NCI-H526 treated with DMSO at 0.1 percent for 48 hours (cell line): ENCODE results near the gene ZNF783.
"Not testable (repeated sequence)": the region's sequence is repeated elsewhere in the genome, so short reads cannot be mapped to it uniquely, and the experiment has no call there.

Source experiments
- DNase-seq: peaks from one replicate; lab custom pipeline; 2025; lab: John Stamatoyannopoulos, UW

Gene ZNF783

DNA sequence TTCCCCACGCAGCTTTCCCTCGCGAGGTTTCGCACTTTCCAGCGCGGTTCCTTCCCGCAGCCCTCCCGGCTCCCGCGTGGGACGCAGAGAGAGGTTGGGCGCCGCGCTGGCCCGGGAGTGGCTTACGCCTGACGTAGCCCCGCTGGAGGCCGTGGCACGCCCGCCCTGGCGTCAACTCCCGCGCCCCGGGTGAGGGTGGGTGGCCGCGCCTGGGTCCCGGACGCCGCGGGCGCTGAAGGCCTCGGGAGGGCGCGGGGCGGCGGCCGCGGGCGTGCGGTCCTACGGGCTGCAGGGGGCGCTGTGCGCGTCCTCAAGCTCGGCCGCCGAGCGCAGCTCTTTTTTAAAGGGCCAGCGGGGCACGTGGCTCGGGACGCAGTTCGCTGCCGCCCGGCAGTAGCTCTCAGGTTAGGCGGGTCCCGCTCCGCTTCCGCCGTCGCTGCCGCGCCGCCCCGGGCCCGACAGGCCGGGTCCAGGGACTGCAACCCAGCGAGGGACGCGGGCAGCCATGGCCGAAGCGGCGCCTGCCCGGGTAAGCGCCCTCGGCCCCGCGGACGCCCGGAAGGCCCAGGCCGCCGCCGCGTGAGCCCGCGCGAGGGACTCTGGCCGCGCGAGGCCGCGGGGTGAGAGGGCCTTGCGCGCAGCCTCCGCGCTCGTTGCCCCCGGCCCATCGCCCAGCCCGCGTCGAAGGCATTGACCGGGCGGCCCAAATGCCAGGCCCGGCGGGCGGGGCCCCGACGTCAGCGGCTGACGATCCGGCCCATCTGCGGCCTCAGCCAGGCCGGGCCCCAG lies at the start of gene ZNF783:
Gene ZNF783 (plus strand): TSS at position 368 of the 789 bp plus-strand sequence. CDS start 138 bp downstream, at position 506.
- peak; percentile 77 for DNase-seq

DNA sequence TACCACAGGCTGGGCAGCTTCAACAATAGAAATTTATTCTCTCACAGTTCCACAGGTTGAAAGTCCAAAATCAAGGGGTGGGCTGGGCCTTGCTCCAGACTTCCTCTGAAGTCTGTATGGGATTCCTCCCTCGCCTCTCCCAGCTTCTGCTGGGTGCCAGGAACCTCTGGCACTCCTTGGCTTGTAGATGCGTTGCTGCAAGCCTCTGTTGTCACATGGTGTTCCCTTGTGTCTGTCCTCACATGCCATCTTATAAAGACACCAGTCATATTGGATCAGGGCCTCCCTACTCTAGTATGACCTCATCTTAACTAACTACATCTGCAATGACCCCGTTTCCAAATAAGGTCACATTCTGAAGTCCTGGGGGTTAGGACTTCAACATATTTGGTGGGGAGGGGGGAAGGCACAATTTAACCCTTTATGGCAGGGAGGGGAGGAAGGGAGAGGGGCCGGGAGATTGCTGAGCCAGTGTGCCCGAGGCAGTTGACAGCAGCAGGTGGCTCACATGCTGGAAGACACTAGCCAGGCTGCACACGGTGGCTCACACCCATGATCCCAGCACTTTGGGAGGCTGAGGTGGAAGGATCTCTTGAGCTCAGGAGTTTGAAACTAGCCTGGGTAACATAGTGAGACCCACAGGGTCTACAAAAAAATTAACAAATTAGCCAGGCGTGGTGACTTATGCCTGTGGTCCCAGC lies 47.8 kb upstream of the ZNF783 start:
- no peak for DNase-seq

DNA sequence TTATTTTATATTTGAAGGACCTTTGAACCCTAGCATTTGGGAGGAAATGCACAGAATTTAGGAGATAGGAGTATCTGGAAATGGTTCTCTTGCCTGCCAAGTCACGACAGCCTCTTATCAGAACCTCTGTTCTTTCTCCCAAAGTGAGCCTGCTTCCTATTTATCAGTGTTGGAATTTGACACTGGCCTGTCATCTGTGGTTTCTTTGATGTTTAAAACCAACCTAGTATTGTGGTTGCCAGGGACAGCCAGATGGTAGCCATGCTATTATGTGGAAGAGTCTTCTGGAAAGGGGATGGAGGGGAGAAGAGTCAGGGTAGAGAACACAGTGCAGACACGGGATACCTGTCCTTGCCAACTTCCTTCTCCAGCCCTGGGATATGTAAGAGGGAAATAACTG lies 45.6 kb upstream of the ZNF783 start:
- no peak for DNase-seq

DNA sequence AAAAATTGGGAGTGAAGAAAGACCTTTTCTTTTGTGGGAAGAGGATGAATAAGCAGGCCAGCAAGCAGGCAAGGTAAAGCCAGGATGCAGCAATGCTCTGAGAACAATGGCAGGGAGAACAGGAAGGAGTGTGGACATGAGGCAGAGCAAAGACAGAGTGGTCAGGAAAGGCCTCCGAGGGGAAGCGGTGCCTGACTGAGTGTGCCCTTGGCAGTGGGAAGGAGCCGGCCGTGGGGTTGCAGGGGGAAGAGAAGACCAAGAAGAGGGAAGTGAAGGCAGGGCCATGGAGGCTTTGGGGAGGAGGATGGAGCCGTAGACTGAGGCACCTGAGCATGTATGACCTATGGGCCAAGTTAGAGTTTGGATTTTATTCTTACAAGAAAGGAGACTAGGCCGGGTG lies 44.4 kb upstream of the ZNF783 start:
- no peak for DNase-seq

DNA sequence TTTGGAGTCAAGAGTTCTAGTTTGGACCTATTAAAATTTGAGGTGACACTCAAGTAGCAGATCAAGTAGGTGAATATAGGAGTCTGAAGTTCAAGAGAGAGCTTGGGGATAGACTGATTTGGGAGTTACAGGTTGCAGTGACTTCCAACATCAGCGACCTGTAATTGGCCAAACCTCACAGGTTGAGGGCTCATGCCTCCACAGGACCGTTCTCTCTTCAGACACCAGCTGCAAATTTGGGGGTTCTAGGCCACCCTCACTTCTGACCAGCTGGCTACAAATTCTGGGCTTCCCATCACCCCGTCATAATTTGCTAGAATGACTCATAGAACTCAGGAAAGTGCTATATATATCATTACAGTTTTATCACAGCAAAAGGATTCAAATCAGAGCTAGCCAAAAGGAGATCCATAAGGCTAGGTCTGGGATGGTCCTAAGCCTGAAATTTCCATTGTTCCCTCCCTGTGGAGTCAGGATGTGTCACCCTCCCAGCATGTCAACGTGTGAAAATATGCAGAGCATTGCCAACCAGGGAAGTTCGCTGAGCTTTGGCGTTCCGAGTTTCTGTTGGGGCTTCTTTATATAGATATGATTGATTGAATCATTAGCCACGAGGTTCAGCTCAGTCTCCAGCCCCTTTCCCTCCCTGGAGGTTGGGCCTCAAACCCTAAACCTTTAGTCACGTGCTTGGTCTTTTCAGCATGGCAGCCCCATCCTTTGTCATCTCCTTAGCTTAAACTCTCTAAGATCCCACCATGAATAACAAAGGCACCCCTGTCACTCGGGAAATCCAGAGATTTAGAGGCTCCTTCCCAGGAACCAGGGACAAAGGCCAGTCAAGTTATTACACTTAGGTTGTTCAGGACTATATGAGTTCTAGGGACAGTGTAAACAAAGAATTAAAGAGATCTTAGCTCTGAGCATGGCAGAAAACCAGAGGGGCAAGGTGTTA lies 43.3 kb upstream of the ZNF783 start:
- DNase-seq: no peak

DNA sequence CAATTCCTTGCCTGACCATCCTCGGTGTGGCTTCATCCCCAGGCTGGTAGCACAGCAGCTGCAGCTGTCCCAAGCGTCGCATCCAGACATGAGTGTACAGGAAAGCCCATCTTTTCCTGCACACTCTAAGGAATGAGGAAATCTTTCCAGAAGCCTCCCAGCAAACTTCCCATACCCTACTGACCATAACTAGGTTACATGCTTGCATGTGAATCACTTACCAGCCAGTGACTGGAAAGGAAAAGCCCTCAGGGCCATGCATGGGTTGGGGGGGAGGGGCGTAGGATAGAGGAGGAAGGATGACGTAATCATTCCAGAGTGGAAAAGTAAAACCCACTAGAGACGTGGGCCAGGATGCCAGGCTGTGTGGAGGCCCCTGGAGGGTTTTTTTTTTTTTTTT lies 41.5 kb upstream of the ZNF783 start:
- DNase-seq: no peak

DNA sequence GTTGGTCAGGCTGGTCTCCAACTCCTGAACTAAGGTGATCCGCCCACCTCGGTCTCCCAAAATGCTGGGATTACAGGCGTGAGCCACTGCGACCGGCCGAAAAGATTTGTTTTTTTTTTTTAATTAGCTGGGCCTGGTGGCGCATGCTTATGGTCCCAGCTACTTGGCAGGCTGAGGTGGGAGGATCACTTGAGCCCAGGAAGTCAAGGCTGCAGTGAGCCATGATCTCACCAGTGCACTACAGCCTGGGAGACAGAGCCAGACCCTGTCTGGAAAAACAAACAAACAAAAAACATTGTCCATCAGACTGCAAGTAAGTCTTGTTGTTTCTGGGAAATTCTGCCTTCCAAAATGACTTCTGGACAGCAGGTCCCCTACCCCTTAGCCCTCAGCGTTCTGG lies 38.8 kb upstream of the ZNF783 start:
- DNase-seq: no peak

DNA sequence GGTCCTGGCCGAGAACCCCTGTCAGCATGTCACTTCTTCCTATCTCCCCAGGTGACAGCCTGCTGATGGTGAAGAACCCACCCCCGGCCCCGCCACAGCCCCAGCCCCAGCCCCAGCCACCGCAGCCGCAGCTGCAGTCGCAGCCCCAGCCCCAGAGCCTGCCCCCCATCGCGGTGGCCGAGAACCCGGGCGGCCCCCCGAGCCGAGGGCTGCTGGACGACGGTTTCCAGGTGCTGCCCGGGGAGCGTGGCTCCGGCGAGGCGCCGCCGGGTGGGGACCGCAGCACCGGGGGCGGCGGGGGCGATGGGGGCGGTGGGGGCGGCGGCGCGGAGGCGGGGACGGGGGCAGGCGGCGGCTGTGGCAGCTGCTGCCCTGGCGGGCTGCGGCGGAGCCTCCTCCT lies 38.2 kb upstream of the ZNF783 start:
- no peak for DNase-seq

DNA sequence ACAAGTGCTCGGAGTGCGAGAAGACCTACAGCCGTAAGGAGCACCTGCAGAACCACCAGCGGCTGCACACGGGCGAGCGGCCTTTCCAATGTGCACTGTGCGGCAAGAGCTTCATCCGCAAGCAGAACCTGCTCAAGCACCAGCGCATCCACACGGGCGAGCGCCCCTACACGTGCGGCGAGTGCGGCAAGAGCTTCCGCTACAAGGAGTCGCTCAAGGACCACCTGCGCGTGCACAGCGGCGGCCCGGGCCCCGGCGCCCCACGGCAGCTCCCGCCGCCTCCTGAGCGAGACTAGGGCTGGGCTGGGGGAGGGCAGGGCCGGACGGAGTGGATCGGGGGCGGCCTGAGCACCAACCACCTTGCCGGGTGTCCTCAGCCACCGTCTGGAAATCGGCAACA lies 37.6 kb upstream of the ZNF783 start:
- DNase-seq: no peak

DNA sequence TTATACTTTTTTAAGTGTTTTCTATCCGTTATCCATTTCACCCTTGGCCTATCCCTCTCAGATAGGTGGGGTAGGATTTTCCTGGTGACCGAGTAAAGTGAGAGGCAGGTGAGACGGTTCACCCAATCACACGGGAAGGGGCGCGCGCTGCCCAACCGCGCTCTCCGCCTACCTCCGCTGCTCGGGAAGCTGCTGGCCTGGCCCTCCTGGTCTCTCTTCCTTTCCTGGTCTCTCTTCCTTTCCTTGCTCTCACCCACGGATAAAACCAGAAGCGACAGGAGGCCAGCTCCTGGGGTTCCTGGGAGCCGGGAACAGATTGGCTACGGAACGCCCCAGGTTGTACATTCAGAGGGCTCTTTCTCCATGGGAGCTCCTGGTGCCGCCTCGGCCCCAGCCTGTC lies 36.9 kb upstream of the ZNF783 start:
- DNase-seq: no peak

DNA sequence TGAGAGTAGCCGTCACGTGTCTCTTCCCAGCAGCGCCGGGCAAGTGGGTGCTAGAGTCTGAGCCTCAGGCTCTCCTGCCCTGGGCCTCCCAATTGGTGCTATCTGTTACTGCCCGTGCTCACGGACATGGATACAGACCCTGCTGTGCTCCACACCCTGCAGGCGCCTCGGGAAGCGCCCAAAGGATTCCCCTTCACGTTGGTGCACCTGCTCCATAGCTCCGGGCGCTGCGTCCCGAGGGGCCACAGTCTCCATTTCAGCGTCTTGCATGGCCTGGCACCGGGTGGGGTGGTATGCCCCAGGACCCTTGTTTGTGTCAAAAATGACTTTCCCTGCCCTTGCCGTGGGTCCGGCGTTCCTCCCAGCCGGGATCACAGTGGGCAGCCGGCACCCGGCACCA lies 36.3 kb upstream of the ZNF783 start:
- no peak for DNase-seq

DNA sequence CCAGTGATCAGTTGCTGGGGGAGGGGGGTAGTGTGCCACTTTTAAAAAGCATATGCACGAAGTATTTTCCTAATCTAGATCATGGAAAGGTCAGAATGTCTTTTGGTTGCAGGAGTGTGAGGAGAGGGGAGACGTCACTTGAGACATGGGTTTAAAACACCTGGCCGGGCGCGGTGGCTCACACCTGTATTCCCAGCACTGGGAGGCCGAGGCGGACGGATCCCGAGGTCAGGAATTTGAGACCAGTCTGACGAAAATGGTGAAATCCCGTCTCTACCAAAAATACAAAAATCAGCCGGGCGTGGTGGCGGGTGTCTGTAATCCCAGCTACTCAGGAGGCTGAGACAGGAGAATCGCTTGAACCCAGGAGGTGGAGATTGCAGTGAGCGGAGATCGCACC lies 35.6 kb upstream of the ZNF783 start:
- DNase-seq: not testable (repeated sequence)

DNA sequence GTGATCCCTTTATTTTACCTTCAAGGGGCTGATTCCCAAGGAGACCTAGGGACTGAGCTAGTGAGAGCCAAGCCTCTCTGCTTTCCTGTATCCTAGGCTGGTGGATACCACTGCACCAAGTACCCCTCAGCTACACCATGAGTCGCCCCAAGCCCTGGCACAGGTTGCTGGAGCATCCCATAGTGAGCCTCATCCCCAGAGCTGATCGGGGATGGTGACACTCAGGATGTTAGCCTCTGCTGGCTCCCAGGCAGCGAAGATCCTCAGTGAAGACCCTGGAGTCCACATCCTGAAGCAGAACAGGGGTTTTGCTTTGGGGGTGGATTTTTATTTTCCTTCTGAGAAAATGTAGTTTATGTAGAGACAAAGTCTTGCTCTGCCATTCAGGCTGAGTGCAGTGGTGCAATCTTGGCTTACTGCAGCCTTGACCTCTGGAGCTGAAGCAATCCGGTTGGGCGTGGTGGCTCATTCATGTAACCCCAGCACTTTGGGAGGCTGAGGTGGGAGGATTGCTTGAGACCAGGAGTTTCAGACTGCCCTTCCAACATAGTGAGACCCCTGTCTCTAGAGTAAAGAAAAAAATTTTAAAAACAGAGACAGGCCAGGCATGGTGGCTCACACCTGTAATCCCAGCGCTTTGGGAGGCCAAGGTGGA lies 35.0 kb upstream of the ZNF783 start:
- DNase-seq: no peak

DNA sequence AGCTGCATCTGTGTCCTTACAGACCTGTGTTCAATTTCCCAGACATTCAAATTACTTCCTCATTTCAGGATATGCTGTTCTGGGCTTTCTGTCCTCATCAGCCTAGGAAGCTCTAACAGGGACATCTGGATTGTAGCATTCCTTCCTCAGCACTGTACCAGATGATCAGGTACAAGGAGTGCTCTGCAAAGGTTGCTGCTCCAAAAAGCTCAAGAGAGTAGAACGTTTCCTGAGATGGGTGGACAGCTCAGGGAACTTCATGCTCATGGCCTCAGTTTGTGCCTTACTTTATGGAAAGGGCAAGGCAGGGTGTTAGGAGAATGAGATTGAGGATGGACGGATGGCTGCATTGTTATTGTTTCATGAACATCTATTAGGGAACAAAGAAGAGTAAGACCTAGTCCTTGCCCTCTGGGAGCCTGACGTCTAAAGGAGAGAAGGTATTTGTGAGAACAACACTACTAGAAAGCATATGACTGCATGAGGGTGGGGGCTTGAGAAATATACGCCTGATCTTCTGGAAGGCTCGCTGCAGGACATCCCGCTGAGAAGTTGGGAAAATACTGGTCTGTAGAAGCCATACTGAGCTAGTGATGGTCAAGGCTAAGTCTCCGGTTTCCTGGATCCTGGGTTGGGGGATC lies 33.0 kb upstream of the ZNF783 start:
- no peak for DNase-seq

DNA sequence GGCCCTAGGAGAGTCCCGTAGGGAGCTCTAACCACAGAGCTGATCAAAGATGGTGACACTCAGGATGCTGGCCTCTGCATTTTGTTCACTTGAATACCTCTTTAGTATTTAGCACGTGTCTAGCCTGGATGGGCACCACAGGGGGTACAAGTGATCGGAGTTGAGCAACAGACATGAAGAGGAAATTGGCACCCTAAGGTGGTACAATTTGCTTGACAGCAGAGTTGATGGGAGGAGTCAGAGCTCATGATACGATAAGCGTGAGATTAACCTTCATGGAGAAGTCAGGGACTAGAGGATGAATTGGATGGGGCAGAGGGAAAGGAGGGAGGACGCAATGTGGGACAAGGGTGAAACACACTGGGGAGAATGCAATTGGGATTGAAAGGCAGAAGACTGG lies 32.5 kb upstream of the ZNF783 start:
- no peak for DNase-seq

DNA sequence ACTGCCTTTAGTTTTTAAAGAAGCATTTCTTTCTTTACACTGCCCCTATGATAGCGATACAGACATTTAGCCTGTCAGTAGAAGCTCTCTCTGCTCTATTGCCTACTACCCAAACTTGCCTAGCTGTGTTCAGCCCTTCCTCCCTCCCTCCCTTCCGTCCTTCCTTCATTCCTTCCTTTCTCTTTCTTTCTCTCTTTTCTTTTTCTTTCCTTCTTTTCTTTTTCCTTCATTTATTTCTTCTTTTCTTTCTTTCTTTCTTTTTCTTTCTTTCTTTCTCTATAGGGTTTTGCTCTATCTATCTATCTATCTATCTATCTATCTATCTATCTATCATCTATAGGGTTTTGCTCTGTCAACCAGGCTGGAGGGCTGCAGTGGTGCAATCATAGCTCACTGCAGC lies 29.6 kb upstream of the ZNF783 start:
- no peak for DNase-seq

DNA sequence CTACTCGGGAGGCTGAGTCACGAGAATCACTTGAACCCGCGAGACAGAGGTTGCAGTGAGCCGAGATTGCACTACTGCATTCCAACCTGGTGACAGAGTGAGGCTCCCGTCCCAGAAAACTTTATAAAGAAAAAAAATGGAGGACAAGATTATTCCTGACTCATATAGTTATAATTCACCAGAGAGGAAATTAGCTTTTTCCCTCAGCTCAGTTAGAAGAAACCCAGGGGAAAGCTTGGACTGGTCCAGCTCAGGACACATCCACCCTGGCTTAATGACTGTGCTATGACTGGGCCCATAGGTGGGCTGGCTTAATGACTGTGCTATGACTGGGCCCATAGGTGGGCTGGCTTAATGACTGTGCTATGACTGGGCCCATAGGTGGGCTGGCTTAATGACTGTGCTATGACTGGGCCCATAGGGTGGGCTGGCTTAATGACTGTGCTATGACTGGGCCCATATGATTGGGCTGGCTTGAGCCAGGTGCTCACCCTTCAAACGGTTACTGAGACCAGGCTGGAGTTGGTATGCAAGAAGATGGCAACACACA lies 28.3 kb upstream of the ZNF783 start:
- not testable (repeated sequence) for DNase-seq

DNA sequence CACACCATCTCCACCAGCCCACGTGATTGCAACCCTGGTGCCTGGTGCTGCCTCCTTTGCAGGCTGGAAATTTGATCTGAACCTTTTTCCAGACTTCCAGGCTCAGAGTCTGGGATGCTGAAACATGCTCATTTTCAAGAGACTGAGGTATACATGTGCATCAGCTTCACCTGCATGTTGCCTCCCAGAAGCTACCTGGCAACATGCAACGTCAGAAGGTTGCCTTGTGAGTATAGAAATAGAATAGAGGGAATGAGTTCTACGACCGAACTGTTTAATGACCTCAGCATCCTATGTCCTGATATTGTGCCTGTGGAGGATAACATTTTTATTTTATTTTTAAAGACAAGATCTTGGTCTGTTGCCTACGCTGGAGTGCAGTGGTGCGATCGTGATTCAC lies 24.5 kb upstream of the ZNF783 start:
- no peak for DNase-seq

DNA sequence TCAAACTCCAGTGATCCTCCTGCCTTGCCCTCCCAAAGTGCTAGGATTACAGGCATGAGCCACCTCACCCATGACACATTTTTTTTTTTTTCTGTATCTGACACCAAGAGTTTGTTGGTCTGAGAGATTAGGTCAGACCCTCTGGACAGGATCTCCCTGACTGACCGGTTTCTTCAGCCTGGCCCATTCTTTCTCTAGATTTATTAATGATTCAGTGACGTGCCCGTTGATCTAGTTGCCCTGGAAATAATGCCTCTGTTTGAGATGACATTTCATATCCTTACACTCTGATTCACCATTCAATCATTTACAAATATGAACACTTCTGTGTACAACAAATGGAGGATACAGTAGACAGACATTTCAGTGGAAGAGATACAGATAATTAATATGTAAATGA lies 23.9 kb upstream of the ZNF783 start:
- no peak for DNase-seq

DNA sequence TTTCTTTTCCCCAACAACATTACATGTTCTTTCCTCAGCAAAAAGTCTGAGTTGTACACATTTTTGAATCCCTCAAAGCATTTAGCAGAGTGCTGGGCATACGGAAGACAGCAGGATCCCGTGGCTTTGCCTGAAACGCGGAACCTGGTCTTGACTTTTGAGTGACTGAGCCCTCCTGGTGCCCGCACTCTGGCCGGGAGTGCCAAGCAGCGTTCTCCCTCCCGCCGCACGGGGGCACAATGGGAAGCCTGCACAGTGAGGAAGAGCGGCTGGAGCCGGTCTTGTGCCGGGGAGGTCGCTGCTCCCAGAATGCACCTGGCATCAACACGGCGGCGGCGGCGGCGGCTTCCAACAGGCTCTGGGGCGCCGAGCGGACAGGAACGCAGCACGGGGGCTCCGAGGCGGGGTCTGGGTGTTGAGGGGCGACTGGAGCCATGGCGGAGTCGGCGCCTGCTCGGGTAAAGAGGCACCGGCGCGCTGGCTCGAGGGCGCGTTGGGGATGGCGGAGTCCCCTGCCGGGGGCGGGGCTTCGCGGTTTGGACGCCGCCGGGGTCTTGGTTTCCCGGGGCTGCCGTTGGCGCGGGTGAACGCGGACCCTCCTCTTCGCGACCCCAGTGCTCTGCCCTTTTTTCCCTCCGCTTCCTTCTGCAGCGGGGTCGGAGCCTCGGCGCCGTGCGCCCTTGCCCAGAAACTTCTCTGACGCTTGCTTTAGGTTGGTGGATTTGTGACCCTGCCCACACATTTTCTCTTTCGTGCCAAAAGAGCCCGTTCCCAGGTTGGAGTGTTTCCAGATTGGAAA lies 22.5 kb upstream of the ZNF783 start, which contains the start of gene ZNF212:
Gene ZNF212 (plus strand): TSS at position 307 of the 799 bp plus-strand sequence. CDS start 128 bp downstream, at position 435.
- DNase-seq: peak; percentile 87
